Measurements from ENCODE around the gene LYRM7.
"Not testable (repeated sequence)": the region's sequence is repeated elsewhere in the genome, so short reads cannot be mapped to it uniquely, and the experiment has no call there.

GRCh38 chr5:131133091-131133490, 37.7 kb upstream of the LYRM7 start:
- TF ChIP-seq POLR2AphosphoS5, CTCF (IDR thresholded peaks at IDR 0.05): not testable (repeated sequence)

Measured in breast epithelium (tissue), 3 donors.